ENCODE results near the gene SPNS2.

Gene SPNS2

GRCh38 chr17:4504188-4504587, 5.5 kb downstream of the SPNS2 start:
- no peak for DNase-seq

- no peak for DNase-seq
Observed at GRCh38 chr17:4505187-4505586, 6.5 kb downstream of the SPNS2 start.

- no peak for DNase-seq
Observed at GRCh38 chr17:4506175-4506813, 7.6 kb downstream of the SPNS2 start.

GRCh38 chr17:4506892-4507291, 8.2 kb downstream of the SPNS2 start:
- no peak for DNase-seq

GRCh38 chr17:4507361-4508111, 8.9 kb downstream of the SPNS2 start:
- DNase-seq = no peak

GRCh38 chr17:4508207-4508606, 9.5 kb downstream of the SPNS2 start:
- DNase-seq = no peak

GRCh38 chr17:4509401-4509800, 10.7 kb downstream of the SPNS2 start:
- DNase-seq = no peak

- no peak for DNase-seq
Observed at GRCh38 chr17:4509923-4510617, 11.4 kb downstream of the SPNS2 start.

GRCh38 chr17:4510618-4510941, 11.9 kb downstream of the SPNS2 start:
- no peak for DNase-seq

GRCh38 chr17:4511199-4511932, 12.7 kb downstream of the SPNS2 start:
- no peak for DNase-seq

- no peak for DNase-seq
Observed at GRCh38 chr17:4512156-4513112, 13.8 kb downstream of the SPNS2 start.

- no peak for DNase-seq
Observed at GRCh38 chr17:4513113-4514032, 14.7 kb downstream of the SPNS2 start.

GRCh38 chr17:4514206-4514605, 15.5 kb downstream of the SPNS2 start:
- no peak for DNase-seq

GRCh38 chr17:4514779-4515178, 16.1 kb downstream of the SPNS2 start:
- no peak for DNase-seq

GRCh38 chr17:4515501-4515900, 16.8 kb downstream of the SPNS2 start:
- DNase-seq = no peak

- no peak for DNase-seq
Observed at GRCh38 chr17:4516735-4517134, 18.1 kb downstream of the SPNS2 start.

- no peak for DNase-seq
Observed at GRCh38 chr17:4518901-4519300, 20.2 kb downstream of the SPNS2 start.

GRCh38 chr17:4519361-4519788, 20.7 kb downstream of the SPNS2 start:
- DNase-seq = no peak

GRCh38 chr17:4520060-4520893, 21.6 kb downstream of the SPNS2 start:
- no peak for DNase-seq
